ENCODE results near the gene TNFSF13B.
A peak's percentile ranks its signal among the peaks of the same experiment; 100 is the strongest.

The TNFSF13B gene, protein sequence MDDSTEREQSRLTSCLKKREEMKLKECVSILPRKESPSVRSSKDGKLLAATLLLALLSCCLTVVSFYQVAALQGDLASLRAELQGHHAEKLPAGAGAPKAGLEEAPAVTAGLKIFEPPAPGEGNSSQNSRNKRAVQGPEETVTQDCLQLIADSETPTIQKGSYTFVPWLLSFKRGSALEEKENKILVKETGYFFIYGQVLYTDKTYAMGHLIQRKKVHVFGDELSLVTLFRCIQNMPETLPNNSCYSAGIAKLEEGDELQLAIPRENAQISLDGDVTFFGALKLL

GRCh38 chr13:108269601-108270328, at the start of gene TNFSF13B:
TSS of gene TNFSF13B (plus strand) at chr13:108269718. CDS start at chr13:108269896, 178 bp downstream.
- Histone ChIP-seq H3K36me3 (replicated peaks; ENCODE audit: low read depth, low read length) (no peaks in the 10 kb centered on the region), H3K4me3 (ENCODE audit: low read length) (peak within 1 kb of the TSS; percentile 77), H3K79me2 (ENCODE audit: low read length) (no peaks in the 10 kb centered on the region), H3K4me2 (ENCODE audit: low read length) (peak within 1 kb of the TSS; percentile 96), H4K20me1 (ENCODE audit: insufficient read depth, low read length) (no peaks in the 10 kb centered on the region), H3K27me3 (ENCODE audit: low read depth, low read length) (no peaks in the 10 kb centered on the region), H3K9ac (ENCODE audit: low read length) (peak within 1 kb of the TSS; percentile 51), H3K27ac (ENCODE audit: low read length) (peak within 1 kb of the TSS; percentile 48), H3K9me3 (ENCODE audit: insufficient read depth, low read length) (no peaks in the 10 kb centered on the region), H3K4me1 (ENCODE audit: low read length) (peaks cover 25% of the 10 kb centered on the region), H2AFZ (ENCODE audit: low read depth, low read length) (peak within 1 kb of the TSS; percentile 81)
- TF ChIP-seq, protein P1, sequence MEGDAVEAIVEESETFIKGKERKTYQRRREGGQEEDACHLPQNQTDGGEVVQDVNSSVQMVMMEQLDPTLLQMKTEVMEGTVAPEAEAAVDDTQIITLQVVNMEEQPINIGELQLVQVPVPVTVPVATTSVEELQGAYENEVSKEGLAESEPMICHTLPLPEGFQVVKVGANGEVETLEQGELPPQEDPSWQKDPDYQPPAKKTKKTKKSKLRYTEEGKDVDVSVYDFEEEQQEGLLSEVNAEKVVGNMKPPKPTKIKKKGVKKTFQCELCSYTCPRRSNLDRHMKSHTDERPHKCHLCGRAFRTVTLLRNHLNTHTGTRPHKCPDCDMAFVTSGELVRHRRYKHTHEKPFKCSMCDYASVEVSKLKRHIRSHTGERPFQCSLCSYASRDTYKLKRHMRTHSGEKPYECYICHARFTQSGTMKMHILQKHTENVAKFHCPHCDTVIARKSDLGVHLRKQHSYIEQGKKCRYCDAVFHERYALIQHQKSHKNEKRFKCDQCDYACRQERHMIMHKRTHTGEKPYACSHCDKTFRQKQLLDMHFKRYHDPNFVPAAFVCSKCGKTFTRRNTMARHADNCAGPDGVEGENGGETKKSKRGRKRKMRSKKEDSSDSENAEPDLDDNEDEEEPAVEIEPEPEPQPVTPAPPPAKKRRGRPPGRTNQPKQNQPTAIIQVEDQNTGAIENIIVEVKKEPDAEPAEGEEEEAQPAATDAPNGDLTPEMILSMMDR (IDR thresholded peaks at IDR 0.05; ENCODE audit: low read depth, low read length): peak; percentile 53
- TF ChIP-seq EZH2phosphoT487 (IDR thresholded peaks at IDR 0.05; ENCODE audit: low read depth): no peak

- H2AFZ ChIP-seq (ENCODE audit: low read depth, low read length): no peak overlapping the region
- no peaks in the 10 kb centered on the region for H3K9me3 ChIP-seq (ENCODE audit: insufficient read depth, low read length)
- H3K9ac ChIP-seq (ENCODE audit: low read length): no peak overlapping the region
- no peak overlapping the region for H3K4me3 ChIP-seq (ENCODE audit: low read length)
- no peaks in the 10 kb centered on the region for H3K36me3 ChIP-seq (replicated peaks; ENCODE audit: low read depth, low read length)
- H3K79me2 ChIP-seq (ENCODE audit: low read length): peaks cover 84% of the 10 kb centered on the region
- no peaks in the 10 kb centered on the region for H3K27me3 ChIP-seq (ENCODE audit: low read depth, low read length)
- H4K20me1 ChIP-seq (ENCODE audit: insufficient read depth, low read length): peaks cover 28% of the 10 kb centered on the region
- no peak overlapping the region for H3K27ac ChIP-seq (ENCODE audit: low read length)
- H3K4me1 ChIP-seq (ENCODE audit: low read length): peaks cover 25% of the 10 kb centered on the region
- TF ChIP-seq, protein P1 (IDR thresholded peaks at IDR 0.05; ENCODE audit: low read depth, low read length): peak; percentile 39
- no peak for TF ChIP-seq EZH2phosphoT487 (IDR thresholded peaks at IDR 0.05; ENCODE audit: low read depth)
- peak overlapping the region; percentile 87 for H3K4me2 ChIP-seq (ENCODE audit: low read length)
Observed at GRCh38 chr13:108220041-108220440, 49.5 kb upstream of the TNFSF13B start.

- H3K4me2 ChIP-seq (ENCODE audit: low read length): no peak overlapping the region
- no peak for TF ChIP-seq EZH2phosphoT487 (IDR thresholded peaks at IDR 0.05; ENCODE audit: low read depth)
- TF ChIP-seq, protein P1 (IDR thresholded peaks at IDR 0.05; ENCODE audit: low read depth, low read length): no peak
Observed at GRCh38 chr13:108223687-108224503, 45.6 kb upstream of the TNFSF13B start.

More at GRCh38 chr13:108223687-108224503, 45.6 kb upstream of the TNFSF13B start:
- Histone ChIP-seq H3K36me3 (replicated peaks; ENCODE audit: low read depth, low read length) (peaks cover 4% of the 10 kb centered on the region), H3K27ac (ENCODE audit: low read length) (no peak overlapping the region), H3K27me3 (ENCODE audit: low read depth, low read length) (no peaks in the 10 kb centered on the region), H3K4me3 (ENCODE audit: low read length) (no peak overlapping the region), H3K4me1 (ENCODE audit: low read length) (peaks cover 10% of the 10 kb centered on the region), H3K79me2 (ENCODE audit: low read length) (peaks cover 85% of the 10 kb centered on the region), H4K20me1 (ENCODE audit: insufficient read depth, low read length) (peaks cover 52% of the 10 kb centered on the region), H3K9me3 (ENCODE audit: insufficient read depth, low read length) (no peaks in the 10 kb centered on the region), H3K9ac (ENCODE audit: low read length) (no peak overlapping the region), H2AFZ (ENCODE audit: low read depth, low read length) (no peak overlapping the region)
